Measurements from ENCODE around the gene CLIP2.

- TF ChIP-seq CTCF (IDR thresholded peaks at IDR 0.05) (no peak), POLR2AphosphoS5 (IDR thresholded peaks at IDR 0.05; ENCODE audit: low read depth, low read length) (no peak), TCF7L2 (IDR thresholded peaks at IDR 0.05; ENCODE audit: low read depth, low read length) (no peak), REST (IDR thresholded peaks at IDR 0.05; ENCODE audit: insufficient read depth in 1 of 2, low read depth in 2 of 2, low read length in 1 of 2) (no peak)
Observed at GRCh38 chr7:74428023-74428422, 138.8 kb downstream of the CLIP2 start.

Measured in Panc1 (cell line).